ELF-1 (cell line): Measurements from ENCODE around the gene NRIP1.
A peak's percentile ranks its signal among the peaks of the same experiment; 100 is the strongest.

Source experiments
- DNase-seq: peaks from one replicate; pipeline ENCODE4 v3.0.0-alpha.2; 2016; ENCODE audit warnings: low read depth, low spot score

NRIP1 gene

GRCh38 chr21:14918527-14918926 is 146.3 kb downstream of the NRIP1 start:
- DNase-seq, result peak; percentile 8

- no peak for DNase-seq
Observed at GRCh38 chr21:14917762-14918161, 147.0 kb downstream of the NRIP1 start.

- DNase-seq, result peak; percentile 68
Observed at GRCh38 chr21:14916676-14917141, 148.1 kb downstream of the NRIP1 start.

- DNase-seq, result no peak
Observed at GRCh38 chr21:14913638-14914037, 151.2 kb downstream of the NRIP1 start.

GRCh38 chr21:14911351-14911750 is 153.4 kb downstream of the NRIP1 start:
- peak; percentile 67 for DNase-seq
